ENCODE data around the gene PACSIN1. TPM values are rescaled to one million over a fixed set of nuclear protein-coding genes. Genes with fewer than 3 reads are reported as not detected.

PACSIN1 gene
- total RNA-seq, 2 donors from 2014 or later: 0.34 TPM; not detected in 1

DNA sequence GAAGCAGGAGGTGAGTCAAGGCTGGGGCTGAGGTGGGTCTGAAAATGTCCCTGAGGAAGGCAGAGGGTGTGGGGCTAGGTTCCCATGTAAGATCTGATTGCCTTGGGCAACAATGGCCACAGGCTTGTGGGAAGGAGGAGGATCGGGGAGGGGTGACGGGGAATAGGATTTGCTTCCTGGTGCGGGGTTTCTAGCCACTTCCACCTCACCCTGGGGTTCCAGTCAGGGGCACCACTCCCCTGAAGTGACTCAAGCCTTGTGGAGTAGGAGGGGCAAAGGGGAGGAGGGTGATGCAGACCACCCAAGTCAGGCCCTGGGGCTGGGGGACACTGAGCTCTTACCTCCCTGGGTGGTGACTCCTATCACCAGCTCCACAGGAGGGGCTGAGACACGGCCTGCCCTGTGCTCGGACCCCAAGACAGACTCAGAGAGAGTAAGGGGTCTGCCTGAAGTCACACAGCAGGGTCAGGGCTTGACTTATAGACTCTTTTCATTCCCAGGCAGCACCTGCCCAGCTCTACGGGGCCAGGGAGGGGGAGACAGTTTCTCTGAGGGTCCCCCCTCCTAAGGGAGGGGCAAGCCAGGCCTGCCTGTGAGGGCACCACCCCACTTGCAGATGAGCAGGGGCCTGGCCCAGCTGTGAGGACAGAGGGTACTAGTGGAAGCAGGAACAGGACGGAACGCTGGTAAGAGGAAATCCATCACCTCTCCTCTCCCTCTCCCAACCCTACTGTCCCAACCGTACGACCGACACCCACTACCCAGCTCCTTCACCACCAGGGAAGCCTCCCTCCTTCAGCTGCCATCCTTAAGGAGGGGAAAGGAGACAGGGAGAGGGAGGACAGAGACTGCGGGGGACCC, 102.7 kb downstream of the PACSIN1 start:
- no peak for ATAC-seq
- no peak for DNase-seq
- intact Hi-C loops (cut with DNase I, micrococcal nuclease): no loop called here

DNA sequence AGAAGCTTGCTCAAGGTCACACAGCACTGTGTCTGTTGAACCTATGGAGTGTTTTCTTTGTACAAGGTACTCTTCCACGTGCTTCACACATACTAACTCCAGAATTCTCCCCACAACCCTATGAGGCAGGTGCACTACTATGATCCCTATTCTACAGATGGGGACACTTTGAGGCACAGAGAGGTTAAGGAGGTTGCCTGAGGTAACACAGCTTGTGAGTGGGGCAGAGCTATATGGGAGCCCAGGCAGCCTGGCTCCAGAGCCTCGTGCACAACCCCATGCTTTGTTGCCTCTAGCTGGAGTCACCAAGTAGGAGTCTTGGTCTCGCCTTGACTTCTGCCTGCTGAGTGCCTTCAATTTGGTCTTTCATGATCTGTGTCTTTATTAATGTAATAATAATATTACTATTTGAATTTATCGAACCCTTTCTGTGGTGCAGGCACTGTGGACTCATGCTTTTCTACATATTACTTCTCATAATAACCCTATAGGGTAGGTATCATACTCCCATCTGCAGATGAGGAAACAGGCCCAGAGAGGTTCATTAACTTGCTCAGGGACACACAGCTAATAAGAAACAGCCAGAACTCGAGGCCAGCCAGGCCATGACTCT, 103.6 kb downstream of the PACSIN1 start:
- no peak for ATAC-seq
- DNase-seq: no peak
- intact Hi-C loops (cut with DNase I, micrococcal nuclease): no loop called here

DNA sequence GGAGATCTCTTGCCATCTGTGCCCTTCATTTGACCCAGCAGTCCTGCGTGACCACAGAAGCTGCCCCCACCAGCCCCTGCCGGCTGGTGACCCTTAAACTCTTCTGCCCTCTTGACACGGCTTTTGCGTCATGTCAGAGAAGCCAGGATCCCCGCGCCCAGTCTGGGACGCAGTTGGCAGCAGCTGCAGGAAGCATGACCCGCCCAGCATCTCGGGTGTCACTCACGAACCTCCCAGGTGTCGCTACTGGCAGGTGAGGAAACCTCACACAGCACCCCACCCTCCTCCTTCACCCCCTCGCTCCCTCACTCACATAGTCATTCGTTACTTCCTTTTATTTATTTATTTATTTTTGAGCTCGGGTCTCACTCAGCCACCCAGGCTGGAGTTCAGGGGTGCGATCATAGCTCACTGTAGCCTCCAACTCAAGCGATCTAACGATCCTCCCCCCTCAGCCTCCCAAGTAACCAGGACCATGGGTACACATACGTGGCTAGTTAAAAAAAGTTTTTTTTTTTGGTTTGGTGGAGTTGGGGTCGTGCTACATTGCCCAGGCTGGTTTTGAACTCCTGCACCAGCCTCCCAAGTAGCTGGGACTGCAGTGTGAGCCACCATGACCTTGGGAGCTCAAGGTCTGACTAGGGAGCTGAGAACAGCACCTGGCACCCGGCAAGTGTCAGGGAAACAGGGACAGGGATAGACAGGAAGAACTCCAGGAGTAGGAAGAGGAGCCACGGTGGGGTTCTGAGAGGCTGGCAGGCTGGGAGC, 104.4 kb downstream of the PACSIN1 start:
- ATAC-seq (peak; percentile 78), DNase-seq (peak; percentile 72 to 79)
- intact Hi-C loops (cut with DNase I, micrococcal nuclease): no loop called here

DNA sequence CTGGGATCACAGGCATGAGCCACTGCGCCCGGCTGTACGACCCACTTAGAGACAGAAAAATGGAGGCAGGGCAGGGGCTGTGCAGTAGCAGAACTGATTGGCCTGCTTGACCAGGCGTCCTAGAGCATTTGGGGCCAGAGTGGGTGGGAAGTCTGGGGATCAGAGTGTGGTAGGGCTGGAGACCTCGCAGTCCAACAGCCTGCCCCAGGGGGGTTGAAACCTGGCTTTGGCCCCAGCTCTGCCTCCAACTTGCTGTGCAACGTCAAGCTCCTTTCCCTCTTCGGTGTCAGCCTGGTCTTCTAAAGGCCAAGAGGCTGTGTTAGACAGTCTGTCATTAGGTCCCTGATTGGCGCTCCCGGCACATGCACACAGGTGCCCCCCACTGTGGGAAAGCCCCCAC, 105.5 kb downstream of the PACSIN1 start:
- DNase-seq (no peak), ATAC-seq (no peak)
- intact Hi-C loops (cut with DNase I, micrococcal nuclease): no loop called here

DNA sequence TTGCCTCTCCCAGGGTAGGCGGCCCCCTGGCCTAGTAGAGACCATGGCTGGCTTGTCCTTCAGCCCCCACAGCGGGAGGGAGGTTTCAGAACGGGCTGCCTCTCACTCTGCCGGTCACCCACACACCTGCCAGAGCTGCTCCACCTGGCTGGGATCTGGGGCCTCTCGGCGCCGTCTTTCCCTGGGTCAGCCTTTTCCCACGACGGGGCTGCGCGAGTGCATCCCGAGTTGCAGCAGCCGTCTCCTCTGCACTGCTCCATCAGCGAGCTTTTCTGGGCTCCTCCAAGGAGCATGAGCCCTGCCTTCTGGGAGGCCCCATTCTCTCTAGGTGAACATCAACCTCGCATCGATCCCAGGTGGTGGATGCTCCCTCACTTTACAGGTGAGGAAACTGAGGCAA, 106.1 kb downstream of the PACSIN1 start:
- intact Hi-C loops (cut with DNase I, micrococcal nuclease): no loop called here
- ATAC-seq (no peak), DNase-seq (no peak)

DNA sequence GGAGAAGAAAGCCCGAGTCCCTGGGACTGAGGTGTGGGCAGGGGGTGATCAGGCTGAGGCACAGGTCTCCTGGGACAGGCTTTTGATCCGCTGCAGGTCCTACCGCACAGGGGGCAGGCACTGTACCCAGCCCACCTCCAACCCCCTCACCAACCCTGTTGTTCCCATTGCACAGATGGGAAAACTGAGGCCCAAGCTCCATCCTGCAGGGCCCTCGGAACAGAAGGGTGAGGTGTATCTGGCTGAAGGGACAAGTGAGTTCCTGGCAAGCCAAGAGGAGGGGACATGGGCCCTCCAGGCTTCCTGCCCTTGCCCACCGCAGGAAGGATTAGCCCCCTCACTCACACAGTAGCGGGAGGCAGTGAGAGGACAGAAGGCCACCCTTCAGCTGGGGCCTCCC, 106.7 kb downstream of the PACSIN1 start:
- intact Hi-C loops (cut with DNase I, micrococcal nuclease): no loop called here
- ATAC-seq (no peak), DNase-seq (no peak)

DNA sequence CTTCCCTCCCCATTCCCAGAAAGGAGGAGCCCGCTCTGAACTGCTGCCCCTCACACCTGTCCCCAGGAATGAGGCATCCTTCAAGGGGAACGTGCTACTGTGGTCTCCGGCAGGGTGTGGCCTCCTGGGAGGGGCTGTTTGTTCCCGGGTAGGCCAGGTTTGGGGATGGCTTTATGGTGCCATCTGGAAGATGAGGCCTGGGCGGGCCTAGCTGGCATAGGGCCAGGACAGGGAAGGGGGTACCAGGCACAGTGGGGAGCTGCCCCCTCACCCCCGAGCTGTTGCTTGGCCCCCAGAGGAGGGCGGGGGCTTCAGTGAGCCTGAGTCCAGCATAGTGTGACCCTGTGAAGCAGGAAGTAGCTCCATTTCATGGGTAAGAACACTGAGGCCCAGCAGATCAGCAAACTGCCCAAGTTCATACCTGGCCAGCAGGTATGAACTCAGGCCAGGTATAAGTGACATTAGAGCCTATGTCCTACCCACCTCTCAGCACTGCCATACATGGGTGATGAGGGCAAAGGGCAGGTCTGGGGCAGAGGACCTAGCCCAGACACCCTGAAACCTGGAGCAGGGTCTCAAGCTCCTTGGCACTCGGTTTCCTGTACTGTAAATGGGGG, 107.8 kb downstream of the PACSIN1 start:
- DNase-seq: peak in 1 of 2 donors; percentile 44

DNA sequence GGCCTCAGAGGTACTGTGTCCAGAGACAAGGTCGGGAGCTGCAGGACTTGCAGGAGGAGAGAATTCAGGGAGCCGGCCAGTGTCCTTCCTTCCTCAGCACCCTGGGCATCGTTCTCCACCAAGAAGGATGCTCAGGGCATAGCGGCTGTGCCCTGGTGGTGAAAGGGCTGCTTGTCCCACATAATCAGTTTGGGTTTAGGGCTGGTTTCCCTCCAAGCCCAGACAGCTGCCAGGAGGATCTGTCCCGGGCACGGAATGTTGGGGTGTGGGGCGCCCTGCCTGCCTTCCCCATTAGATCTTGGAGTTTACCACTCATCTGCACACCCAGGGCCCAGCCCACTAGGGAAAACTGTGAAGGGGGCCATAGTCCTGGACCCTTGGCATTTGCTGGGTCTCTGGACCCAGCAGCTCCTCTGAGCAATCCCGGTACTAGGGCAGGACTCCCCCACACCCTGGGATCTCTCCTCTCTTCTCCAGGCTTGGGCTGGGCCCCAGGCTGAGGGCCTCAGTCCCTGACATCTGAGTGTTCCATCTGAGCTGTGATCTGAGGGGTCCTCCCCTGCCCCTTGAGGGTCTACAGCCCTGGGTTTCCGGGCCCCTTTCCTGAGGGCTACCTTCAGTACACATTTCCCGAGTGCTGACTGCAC, 108.9 kb downstream of the PACSIN1 start:
- intact Hi-C loops (cut with DNase I, micrococcal nuclease): no loop called here

More for the DNA sequence above, 107.8 kb downstream of the PACSIN1 start:
- ATAC-seq: peak; percentile 58
- intact Hi-C loops (cut with DNase I, micrococcal nuclease): no loop called here

DNA sequence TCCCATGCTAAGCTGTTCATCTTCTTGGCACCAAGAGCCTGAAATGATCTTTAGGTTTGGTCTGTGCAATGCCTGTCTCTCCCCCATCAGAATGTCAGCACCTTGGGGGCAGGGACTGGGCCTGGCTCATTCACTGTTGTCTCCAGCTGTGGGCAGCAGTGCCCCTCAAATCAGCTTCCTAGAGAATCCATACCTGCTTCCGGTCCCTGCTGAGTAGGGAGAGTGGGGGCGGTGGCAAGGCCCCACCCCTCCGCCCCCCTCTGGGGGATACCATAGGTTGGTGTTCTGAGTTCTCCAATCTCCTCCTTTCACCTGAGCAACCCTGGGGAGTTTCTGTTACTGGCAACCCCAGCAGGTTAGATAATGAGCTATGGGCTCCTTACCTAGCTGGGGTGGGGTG, 109.5 kb downstream of the PACSIN1 start:
- intact Hi-C loops (cut with DNase I, micrococcal nuclease): no loop called here
- no peak for ATAC-seq
- DNase-seq: no peak

More for the DNA sequence above, 108.9 kb downstream of the PACSIN1 start:
- no peak for ATAC-seq
- no peak for DNase-seq

DNA sequence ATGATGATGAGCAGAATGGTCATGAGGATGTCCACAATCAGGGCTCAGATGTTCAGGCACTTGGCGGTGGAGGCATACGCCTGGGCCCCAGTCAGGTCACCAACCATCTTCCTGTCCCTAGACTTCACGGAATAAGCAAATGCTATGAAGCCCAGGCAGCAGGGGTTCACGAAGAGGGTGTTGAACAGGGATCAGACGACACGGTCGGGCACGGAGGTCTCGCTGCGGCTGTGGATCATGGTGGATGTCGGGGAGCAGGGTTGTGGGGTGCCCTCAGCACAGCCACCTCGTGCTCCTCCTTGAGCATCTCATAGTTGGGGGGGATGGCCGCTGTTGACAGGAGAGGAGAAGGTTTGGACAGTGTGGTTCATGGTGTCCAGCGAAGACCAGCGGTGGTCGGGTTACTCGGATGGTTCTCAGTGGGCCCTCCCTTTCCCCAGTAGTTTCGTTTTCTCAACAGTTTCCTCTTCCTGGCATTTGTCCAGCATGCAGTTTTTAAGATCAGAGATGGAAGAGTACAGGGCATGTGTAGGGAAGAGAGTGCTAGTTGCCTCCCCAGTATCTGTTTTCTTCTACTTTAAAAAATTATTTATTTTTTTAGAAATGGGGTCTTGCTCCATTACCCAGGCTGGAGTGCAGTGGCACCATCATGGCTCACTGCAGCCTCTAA, 110.5 kb downstream of the PACSIN1 start:
- intact Hi-C loops (cut with DNase I, micrococcal nuclease): no loop called here
- DNase-seq (no peak), ATAC-seq (no peak)

DNA sequence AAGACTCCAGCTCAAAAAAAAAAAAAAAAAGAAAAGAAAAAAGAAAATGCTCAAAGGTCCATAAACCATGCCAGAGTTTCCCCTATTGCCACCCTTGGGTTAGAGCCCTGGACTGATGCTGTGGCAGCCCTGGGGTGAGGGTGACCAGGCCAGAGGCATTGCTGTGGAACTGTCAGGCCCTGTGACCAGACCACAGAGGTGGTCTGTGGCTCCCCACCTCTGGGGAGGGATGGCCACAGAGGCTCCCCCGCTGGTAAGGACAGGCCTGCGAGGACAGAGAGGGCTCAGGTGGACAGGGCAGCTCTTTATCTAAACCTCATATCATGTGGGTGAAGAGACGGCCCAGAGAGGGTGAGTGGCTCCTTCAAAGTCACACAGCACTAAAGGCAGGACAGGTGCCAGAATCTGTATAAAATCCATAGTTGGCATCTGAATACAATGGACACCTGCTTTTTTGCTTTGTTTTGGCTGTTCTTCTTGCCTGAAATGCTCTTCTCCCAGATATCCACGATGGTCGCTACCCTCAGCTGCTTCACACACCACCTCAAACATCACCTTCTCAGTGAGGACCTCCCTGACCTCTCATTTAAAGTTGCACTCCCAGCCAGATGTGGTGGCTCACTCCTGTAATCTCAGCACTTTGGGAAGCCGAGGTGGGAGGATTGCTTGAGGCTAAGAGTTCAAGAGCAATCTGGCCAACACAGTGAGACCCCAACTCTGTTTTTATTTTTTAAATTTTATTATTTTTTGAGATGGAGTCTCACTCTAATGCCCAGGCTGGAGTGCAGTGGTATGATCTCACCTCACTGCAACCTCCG, 112.8 kb downstream of the PACSIN1 start:
- ATAC-seq: no peak
- intact Hi-C loops (cut with DNase I, micrococcal nuclease): no loop called here
- DNase-seq: no peak

DNA sequence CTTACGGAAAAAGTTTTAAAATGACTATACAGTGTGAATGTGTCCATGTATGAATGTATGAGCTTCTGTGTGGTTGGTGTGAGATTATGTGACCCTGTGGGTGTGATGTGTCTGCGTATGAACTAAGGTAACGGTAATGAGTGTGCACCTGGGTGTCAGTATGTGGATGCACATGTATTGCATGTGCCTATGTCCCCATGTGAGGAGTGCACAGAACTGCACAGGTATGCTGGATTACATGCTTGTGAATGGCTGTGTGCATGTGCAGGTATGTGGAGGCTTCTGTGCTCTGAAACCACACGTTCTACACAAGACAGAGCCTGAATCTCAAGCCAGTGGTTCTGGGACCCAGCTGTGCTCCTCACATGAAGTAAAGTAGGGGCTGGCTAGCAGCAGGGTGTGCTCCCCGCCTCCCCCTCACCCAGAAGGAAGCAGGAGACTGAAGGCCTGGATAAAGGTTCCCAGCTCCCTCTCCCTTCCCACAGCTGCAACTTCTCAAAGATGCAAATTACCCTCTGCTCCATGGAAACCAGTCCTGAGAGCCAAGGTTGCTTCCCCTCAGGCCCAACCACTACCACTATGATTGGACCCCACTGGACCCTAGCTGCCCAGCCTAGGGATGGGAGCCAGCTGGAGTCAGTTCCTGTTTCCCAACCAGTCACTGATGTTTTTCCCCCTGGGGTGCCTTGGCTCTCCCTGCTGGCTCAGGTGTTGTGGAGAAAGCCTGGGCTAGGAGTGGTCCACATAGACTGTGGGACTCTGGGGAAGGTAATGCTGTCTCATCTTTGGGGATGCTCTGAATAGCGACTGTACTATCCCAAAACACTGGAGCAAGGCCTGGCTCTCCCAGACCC, 115.1 kb downstream of the PACSIN1 start:
- DNase-seq (no peak), ATAC-seq (no peak)
- intact Hi-C loops (cut with DNase I, micrococcal nuclease): no loop called here

DNA sequence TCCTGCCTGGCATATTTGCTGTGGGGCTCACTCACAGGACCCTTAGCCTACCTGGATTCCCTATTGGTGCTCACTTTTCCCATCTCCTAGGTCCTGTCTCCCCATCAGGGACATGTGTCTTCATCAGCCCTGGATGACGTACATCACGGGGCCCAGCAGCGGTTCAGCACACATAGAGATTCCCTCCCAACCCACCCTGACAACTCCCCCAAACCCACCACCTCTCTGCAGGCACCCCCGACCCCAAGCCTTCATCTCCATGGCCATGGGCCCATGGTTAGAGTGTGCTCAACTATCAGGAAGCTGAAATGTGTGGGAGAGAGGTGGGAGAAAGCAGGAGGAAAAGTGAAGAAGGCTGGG, 115.7 kb downstream of the PACSIN1 start:
- no peak for ATAC-seq
- intact Hi-C loops (cut with DNase I, micrococcal nuclease): no loop called here

DNA sequence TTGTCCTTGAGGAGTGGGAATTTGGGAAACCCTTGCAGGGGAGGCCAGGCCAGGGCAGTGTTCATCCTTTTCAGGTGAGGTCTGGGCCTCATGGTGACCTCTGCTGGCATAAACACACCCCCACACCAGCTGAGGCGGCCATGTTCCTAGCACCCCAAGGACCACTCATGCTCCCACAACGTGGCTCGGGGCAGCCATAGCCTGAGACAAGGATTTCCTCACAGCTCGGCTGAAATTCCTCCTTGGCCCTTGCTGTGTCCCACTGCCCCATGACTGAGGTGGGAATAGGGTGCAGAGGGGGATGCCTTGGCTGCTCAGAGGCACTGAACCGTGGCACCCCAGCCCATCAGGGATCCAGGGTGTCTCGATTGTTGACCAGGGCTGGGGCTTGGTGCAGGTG, 117.6 kb downstream of the PACSIN1 start:
- no peak for DNase-seq
- intact Hi-C loops (cut with DNase I, micrococcal nuclease): no loop called here
- no peak for ATAC-seq

More for the DNA sequence above, 115.7 kb downstream of the PACSIN1 start:
- no peak for DNase-seq

DNA sequence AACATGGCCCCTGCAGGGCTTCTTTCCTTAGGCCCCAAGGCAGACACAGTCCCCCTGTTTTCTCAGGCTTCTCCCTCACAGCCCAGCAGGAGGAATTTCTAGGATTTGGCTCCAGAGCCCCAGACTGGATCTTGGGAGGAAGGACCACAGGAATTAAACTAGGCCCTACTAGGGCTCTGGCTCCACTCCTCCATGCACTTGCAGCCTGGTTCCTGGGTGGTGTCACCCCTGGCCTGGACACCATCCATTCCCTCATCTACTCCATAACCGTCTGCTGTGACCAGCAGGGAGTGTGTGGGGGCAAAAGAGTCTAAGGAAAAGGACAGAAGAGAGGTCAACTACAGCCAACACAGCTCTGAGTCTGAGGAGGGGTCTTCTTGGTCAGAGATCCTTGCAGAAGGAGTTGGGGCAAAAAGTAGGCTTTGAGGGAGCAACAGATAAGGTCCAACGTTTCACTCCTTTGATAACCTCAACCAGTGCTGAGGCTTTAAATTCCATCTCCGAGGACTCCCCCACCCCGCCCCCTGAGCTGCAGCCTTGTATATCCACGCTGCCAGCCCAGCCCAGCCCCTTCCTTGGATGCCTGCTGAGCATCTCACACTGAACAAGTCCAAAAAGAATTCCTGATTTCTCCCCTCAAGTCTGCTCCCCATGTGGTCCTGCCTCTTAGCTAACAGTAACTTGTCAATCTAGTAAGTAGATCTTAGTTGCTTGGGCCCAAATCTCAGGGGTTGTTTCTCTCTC, 118.2 kb downstream of the PACSIN1 start:
- ATAC-seq (no peak), DNase-seq (no peak)
- intact Hi-C loops (cut with DNase I, micrococcal nuclease): no loop called here

DNA sequence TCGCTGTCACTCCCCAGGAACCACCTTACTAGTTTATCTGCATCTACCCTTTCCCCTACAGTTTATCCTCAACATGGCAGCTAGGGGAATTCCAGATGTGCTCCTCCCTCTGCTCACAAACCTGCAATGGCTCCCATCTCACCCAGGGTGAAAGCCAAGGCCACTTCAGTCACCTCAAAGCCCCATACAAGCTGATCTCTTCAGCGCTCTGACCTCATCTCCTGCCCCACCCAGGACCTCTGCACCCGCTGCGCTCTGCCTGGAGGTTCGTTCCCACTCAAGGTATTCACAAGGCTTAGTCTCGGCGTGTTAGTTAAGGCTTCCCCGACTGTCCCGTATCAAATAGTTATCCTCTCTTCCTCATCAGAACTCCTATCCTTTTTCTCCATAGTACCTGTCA, 118.8 kb downstream of the PACSIN1 start:
- ATAC-seq (no peak), DNase-seq (no peak)
- intact Hi-C loops (cut with DNase I, micrococcal nuclease): no loop called here
